HG03460 (cell line): ENCODE results near the gene TTC33.

Source experiments
- ATAC-seq: cut with Tn5 transposase; IDR thresholded peaks from one replicate; pipeline ENCODE4 v1.9.1; 2021; ENCODE audit not compliant: unreplicated experiment

TTC33 gene

GRCh38 chr5:40615586-40616170 lies 140.1 kb downstream of the TTC33 start:
- no peak for ATAC-seq

GRCh38 chr5:40614923-40615585 lies 140.7 kb downstream of the TTC33 start:
- no peak for ATAC-seq

- no peak for ATAC-seq
These were observed 141.3 kb downstream of the TTC33 start for GRCh38 chr5:40614466-40614865.

- no peak for ATAC-seq
These were observed 148.6 kb downstream of the TTC33 start for GRCh38 chr5:40607202-40607601.

GRCh38 chr5:40606077-40606765 lies 149.5 kb downstream of the TTC33 start:
- ATAC-seq = no peak

GRCh38 chr5:40605295-40605958 lies 150.3 kb downstream of the TTC33 start:
- ATAC-seq = no peak

GRCh38 chr5:40603378-40603777 lies 152.4 kb downstream of the TTC33 start:
- no peak for ATAC-seq

- ATAC-seq = no peak
These were observed 154.4 kb downstream of the TTC33 start for GRCh38 chr5:40601198-40601868.

- ATAC-seq = no peak
These were observed 155.4 kb downstream of the TTC33 start for GRCh38 chr5:40600383-40600782.

- ATAC-seq = no peak
These were observed 156.1 kb downstream of the TTC33 start for GRCh38 chr5:40599676-40600075.

GRCh38 chr5:40594811-40595210 lies 160.9 kb downstream of the TTC33 start:
- ATAC-seq = no peak

- peak; percentile 95 for ATAC-seq
These were observed 163.9 kb downstream of the TTC33 start for GRCh38 chr5:40591727-40592396.

GRCh38 chr5:40587376-40587775 lies 168.4 kb downstream of the TTC33 start:
- ATAC-seq = no peak

- ATAC-seq = no peak
These were observed 170.1 kb downstream of the TTC33 start for GRCh38 chr5:40585537-40586267.

GRCh38 chr5:40584054-40584453 lies 171.7 kb downstream of the TTC33 start:
- no peak for ATAC-seq

GRCh38 chr5:40578501-40579451 lies 177.0 kb downstream of the TTC33 start:
- peak; percentile 94 for ATAC-seq

- ATAC-seq = no peak
These were observed 178.0 kb downstream of the TTC33 start for GRCh38 chr5:40577718-40578117.

GRCh38 chr5:40575921-40576320 lies 179.8 kb downstream of the TTC33 start:
- no peak for ATAC-seq

GRCh38 chr5:40575411-40575810 lies 180.3 kb downstream of the TTC33 start:
- ATAC-seq = no peak
